Esophagus squamous epithelium (tissue), 5 donors: Measurements from ENCODE around the gene ABHD4. TPM values are rescaled to one million over a fixed set of nuclear protein-coding genes. Genes with fewer than 3 reads are reported as not detected.

Experiments used
- DNase-seq: peaks from one replicate; lab custom pipeline; 2025; lab: John Stamatoyannopoulos, UW
- H3K27ac ChIP-seq, 4 donors: fragments of 200-600 bp; sonication (generic); one replicate each; pipeline ENCODE4 v1.5.1; 2016 to 2019; ENCODE audit warnings: mild to moderate bottlenecking in 1 of 4
- H3K27me3 ChIP-seq, 4 donors: fragments of 200-600 bp; sonication (generic); 1 replicate in 3 of 4; 2 replicates in 1 of 4; pipeline versions ENCODE4 v1.5.1 to v1.6.0; 2017 to 2021; ENCODE audit warnings: antibody characterized with exemption in 1 of 4
- H3K36me3 ChIP-seq, 3 donors: fragments of 200-600 bp; sonication (generic); one replicate each; pipeline ENCODE4 v1.5.1; 2016 to 2019
- H3K4me1 ChIP-seq, 3 donors: fragments of 200-600 bp; sonication (generic); one replicate each; pipeline ENCODE4 v1.5.1; 2017 to 2019
- H3K4me3 ChIP-seq, 4 donors: fragments of 200-600 bp; sonication (generic); 1 replicate in 3 of 4; 2 replicates in 1 of 4; pipeline ENCODE4 v1.5.1; 2016 to 2019; ENCODE audit warnings: mild to moderate bottlenecking in 2 of 4, moderate library complexity in 1 of 4
- H3K9me3 ChIP-seq, 3 donors: fragments of 200-600 bp; sonication (generic); one replicate each; pipeline ENCODE4 v1.5.1; 2016 to 2019
- CTCF ChIP-seq, 6 experiments: fragments of 450-650 bp in 4 of 6; fragments of 200-600 bp in 2 of 6; sonication (generic) in 2 of 6; IDR thresholded peaks; one replicate each; pipeline ENCODE4 v1.5.1; 2016 to 2019; ENCODE audit warnings: antibody characterized with exemption in 6 of 6, mild to moderate bottlenecking in 4 of 6, moderate library complexity in 4 of 6
- POLR2A ChIP-seq, 4 donors: fragments of 450-650 bp; IDR thresholded peaks; one replicate each; pipeline ENCODE4 v1.6.1; 2017; ENCODE audit warnings: antibody characterized with exemption in 4 of 4, mild to moderate bottlenecking in 4 of 4, moderate library complexity in 3 of 4
- WGBS, 2 donors: methylation state at CpG; one replicate each; pipeline ENCODE4 v1.1.5; 2018; 5-methylcytosine and 5-hydroxymethylcytosine counted together
- intact Hi-C: fragments of 100-400 bp; cut with DNase I; formaldehyde crosslinking; loops from one replicate; pipeline ENCODE4 v1.15.0; 2022
- total RNA-seq, 4 donors: library from RNA; depleted of rRNA; stranded (reverse); fragments of >200 nt; gene quantifications; one replicate each; pipeline ENCODE4 v1.1.0, GENCODE V29; 2016
- donor health status: DM: yes; HTN: yes; CAD: no.

Gene ABHD4
- total RNA-seq, 4 donors from 2014 or later = 22.9 to 45.4 (median 30.1) TPM

GRCh38 chr14:22555384-22556011 is 42.6 kb upstream of the ABHD4 start:
- no peaks in the 10 kb centered on the region for H3K36me3 ChIP-seq
- peaks cover 14 to 75% (median 38%) of the 10 kb centered on the region in 3 donors for H3K4me1 ChIP-seq
- intact Hi-C loops = loop anchor here (10.0 kb wide), 2 partner anchors 99 to 171 kb away; no protein-coding TSS in a partner anchor
- H3K27ac ChIP-seq = peak overlapping the region; percentile 47 to 85 (median 79)
- TF ChIP-seq POLR2A (IDR thresholded peaks at IDR 0.05) (no peak), CTCF (IDR thresholded peaks at IDR 0.05) (no peak)
- no peak for DNase-seq
- H3K9me3 ChIP-seq = no peaks in the 10 kb centered on the region
- 59 to 64% methylated on average over 4 of the region's 4 CpGs for WGBS, 2 donors
- H3K27me3 ChIP-seq = no peaks in the 10 kb centered on the region
- no peak overlapping the region for H3K4me3 ChIP-seq

GRCh38 chr14:22556021-22556989 is 41.8 kb upstream of the ABHD4 start:
- DNase-seq = peak; percentile 80
- H3K27ac ChIP-seq = peak overlapping the region; percentile 77 to 85 (median 80)
- 14 to 71% methylated on average over 6 to 11 of the region's 28 CpGs for WGBS, 2 donors
- no peaks in the 10 kb centered on the region for H3K27me3 ChIP-seq
- H3K36me3 ChIP-seq = no peaks in the 10 kb centered on the region
- intact Hi-C loops = loop anchor here (10.0 kb wide), 2 partner anchors 98 to 172 kb away; no protein-coding TSS in a partner anchor
- TF ChIP-seq CTCF (IDR thresholded peaks at IDR 0.05) = no peak
- peak in 1 of 4 donors; percentile 53 for TF ChIP-seq POLR2A (IDR thresholded peaks at IDR 0.05)
- no peaks in the 10 kb centered on the region for H3K9me3 ChIP-seq
- H3K4me3 ChIP-seq = peak overlapping the region in 3 of 4 donors; percentile 26 to 62 (median 41)
- peaks cover 19 to 75% (median 46%) of the 10 kb centered on the region in 3 donors for H3K4me1 ChIP-seq

GRCh38 chr14:22556990-22557623 is 41.0 kb upstream of the ABHD4 start:
- intact Hi-C loops = loop anchor here (10.0 kb wide), 2 partner anchors 98 to 172 kb away; no protein-coding TSS in a partner anchor
- Histone ChIP-seq H3K4me3 (peak overlapping the region in 3 of 4 donors; percentile 26 to 62 (median 41)), H3K27ac (peak overlapping the region; percentile 77 to 85 (median 80)), H3K27me3 (no peaks in the 10 kb centered on the region), H3K36me3 (no peaks in the 10 kb centered on the region), H3K4me1 (peaks cover 26 to 76% (median 50%) of the 10 kb centered on the region in 3 donors), H3K9me3 (no peaks in the 10 kb centered on the region)
- no peak for TF ChIP-seq POLR2A (IDR thresholded peaks at IDR 0.05)
- TF ChIP-seq CTCF (IDR thresholded peaks at IDR 0.05) = peak; percentile 99 to 100 (median 100)
- 17 to 21% methylated on average over 6 to 14 of the region's 28 CpGs for WGBS, 2 donors
- DNase-seq = no peak

GRCh38 chr14:22557846-22558220 is 40.3 kb upstream of the ABHD4 start:
- H3K27ac ChIP-seq = peak overlapping the region; percentile 65 to 85 (median 79)
- H3K4me3 ChIP-seq = no peak overlapping the region
- H3K36me3 ChIP-seq = no peaks in the 10 kb centered on the region
- TF ChIP-seq POLR2A (IDR thresholded peaks at IDR 0.05) (no peak), CTCF (IDR thresholded peaks at IDR 0.05) (no peak)
- H3K27me3 ChIP-seq = no peaks in the 10 kb centered on the region
- intact Hi-C loops = loop anchor here (10.0 kb wide), 2 partner anchors 97 to 173 kb away; no protein-coding TSS in a partner anchor
- 64 to 86% methylated on average over 1 of the region's 1 CpG for WGBS, 2 donors
- DNase-seq = no peak
- H3K9me3 ChIP-seq = no peaks in the 10 kb centered on the region
- H3K4me1 ChIP-seq = peaks cover 32 to 79% (median 57%) of the 10 kb centered on the region in 3 donors
